Stimulated activated naive CD8-positive, alpha-beta T cell treated with anti-CD3 and anti-CD28 coated beads, Interleukin-15, amount 100 ng/mL, for 72 hours (primary cell): ENCODE measurements around the gene ATP5PD.
A peak's percentile ranks its signal among the peaks of the same experiment; 100 is the strongest.
"Not testable (repeated sequence)": the region's sequence is repeated elsewhere in the genome, so short reads cannot be mapped to it uniquely, and the experiment has no call there.

ENCODE experiments used
- ATAC-seq: fragments of 150-1000 bp; cut with Tn5 transposase; 2 replicates; pipeline ENCODE4 v1.10.0; 2021; ENCODE audit warnings: mild to moderate bottlenecking, moderate library complexity
- DNase-seq, 2 donors: peaks; one replicate each; pipeline ENCODE4 v3.0.0; 2021 to 2022
- H3K27ac Mint-ChIP-seq, 2 donors: one replicate each; pipeline ENCODE4 v1.8.0; 2022; ENCODE audit warnings: mild to moderate bottlenecking in 2 of 2, mixed read lengths in 2 of 2, moderate library complexity in 2 of 2
- H3K27me3 Mint-ChIP-seq: one replicate; pipeline ENCODE4 v1.8.0; 2022; ENCODE audit warnings: mixed read lengths
- H3K4me1 Mint-ChIP-seq: one replicate; pipeline ENCODE4 v1.8.0; 2022; ENCODE audit warnings: mild to moderate bottlenecking, mixed read lengths
- H3K4me3 Mint-ChIP-seq, 2 donors: one replicate each; pipeline ENCODE4 v1.8.0; 2022; ENCODE audit warnings: mild to moderate bottlenecking in 2 of 2, mixed read lengths in 2 of 2, moderate library complexity in 1 of 2
- H3K9me3 Mint-ChIP-seq, 2 donors: one replicate each; pipeline ENCODE4 v1.8.0; 2022; ENCODE audit warnings: mixed read lengths in 2 of 2

Gene ATP5PD

DNA sequence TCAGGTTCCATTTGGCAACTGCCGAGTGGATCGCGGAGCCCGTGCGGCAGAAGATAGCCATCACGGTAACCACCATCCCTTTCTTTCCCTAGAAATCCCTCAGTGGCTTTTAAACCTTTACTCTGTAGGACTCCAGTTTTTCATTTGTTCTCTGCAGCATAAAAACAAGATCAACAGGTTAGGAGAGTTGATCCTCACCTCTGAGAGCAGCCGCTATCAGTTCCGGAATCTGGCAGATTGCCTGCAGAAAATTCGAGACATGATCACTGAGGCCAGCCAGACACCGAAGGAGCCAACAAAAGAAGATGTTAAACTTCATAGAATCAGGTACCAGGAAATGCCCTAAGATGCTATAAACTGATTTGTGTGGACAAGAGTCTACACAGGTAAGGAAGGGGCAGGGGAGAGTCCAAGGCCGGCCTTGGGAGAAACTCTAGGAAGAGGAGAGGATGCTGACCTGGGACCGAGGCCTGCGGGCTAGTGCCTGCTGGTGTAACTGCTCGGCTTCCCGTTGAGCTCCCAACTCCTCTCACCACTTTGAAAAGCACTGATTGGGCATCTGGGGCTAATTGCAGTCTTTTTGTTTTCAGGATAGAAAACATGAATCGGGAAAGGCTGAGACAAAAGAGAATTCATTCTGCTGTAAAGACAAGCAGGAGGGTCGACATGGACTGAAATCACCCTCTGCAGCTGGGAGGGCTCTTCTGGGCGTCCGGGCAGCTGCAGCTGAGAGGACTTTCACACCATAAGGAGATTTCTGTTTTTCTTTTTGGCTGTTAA is 26.2 kb downstream of the ATP5PD start:
- Mint-ChIP-seq H3K4me1 (peaks cover 15% of the 10 kb centered on the region), H3K27ac (no peak overlapping the region), H3K9me3 (no peaks in the 10 kb centered on the region), H3K27me3 (no peaks in the 10 kb centered on the region), H3K4me3 (no peak overlapping the region)
- no peak for ATAC-seq
- no peak for DNase-seq

DNA sequence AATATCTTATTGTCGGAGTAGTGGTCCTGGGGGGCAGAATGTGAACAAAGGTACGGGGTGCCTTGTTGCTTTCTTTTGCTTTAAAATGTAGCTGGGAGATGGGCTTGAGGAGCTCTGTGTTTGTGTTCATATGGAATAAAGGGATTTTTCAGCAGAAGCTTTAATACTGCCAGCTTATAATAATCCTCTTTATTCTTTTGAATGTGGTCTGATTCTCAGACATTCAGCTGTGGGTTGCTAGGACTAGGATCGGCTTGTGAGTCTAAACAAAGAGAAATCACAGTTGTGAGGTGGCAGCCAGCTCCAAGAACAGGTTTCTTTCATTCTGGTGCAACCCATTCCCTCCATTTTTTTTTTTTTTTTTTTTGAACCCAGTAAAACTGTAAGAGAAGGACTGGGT is 27.1 kb downstream of the ATP5PD start:
- no peak overlapping the region for H3K4me3 Mint-ChIP-seq
- H3K27ac Mint-ChIP-seq, result no peak overlapping the region
- H3K9me3 Mint-ChIP-seq, result no peaks in the 10 kb centered on the region
- ATAC-seq, result no peak
- no peak for DNase-seq
- no peaks in the 10 kb centered on the region for H3K27me3 Mint-ChIP-seq
- H3K4me1 Mint-ChIP-seq, result peaks cover 7% of the 10 kb centered on the region

DNA sequence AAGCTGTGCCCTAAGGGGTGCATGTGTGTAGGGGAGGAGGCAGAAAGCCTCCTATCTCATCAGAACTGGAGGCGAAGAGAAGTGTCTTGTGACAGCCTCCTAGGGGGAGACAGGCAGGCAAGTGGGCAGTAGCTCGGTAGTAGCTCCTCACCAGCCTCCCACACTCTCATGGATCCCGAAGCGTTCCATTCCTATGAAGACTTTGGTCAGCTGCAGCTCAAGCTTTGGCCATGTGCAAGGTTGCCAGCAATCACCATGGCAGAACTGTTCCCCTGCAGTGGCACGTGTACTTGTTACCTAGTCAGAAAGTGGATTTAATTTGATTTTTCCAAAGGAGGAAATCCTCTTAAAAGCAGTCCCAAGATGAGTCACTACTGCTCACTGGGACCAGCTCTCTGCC is 27.6 kb downstream of the ATP5PD start:
- ATAC-seq, result no peak
- no peak for DNase-seq
- Mint-ChIP-seq H3K27me3 (no peaks in the 10 kb centered on the region), H3K4me3 (no peak overlapping the region), H3K4me1 (peaks cover 6% of the 10 kb centered on the region), H3K27ac (no peak overlapping the region), H3K9me3 (no peaks in the 10 kb centered on the region)

DNA sequence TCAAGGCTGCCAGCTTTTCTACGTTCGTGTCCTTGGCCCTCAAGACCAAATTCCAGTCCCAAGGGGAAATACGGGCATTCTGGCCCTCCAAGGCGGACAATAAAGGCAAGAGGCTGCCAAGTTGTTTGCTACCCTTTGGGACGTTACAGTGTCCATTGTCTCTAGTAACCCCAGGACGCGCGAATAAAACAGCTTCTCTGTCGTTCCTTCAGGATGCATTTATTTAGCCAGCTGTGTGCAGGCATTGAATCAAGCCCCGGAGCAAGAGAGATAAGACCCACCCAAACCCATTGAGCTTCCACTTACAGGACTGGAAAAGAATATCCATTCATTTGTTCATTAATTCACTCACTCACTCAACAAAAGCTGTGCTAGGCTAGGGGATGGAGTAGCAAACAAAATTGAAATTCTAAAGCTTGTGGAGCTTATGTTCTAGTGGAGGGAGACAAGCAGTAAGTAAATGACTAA is 33.6 kb downstream of the ATP5PD start:
- H3K27ac Mint-ChIP-seq, result peak overlapping the region; percentile 97 to 98
- no peak for ATAC-seq
- H3K9me3 Mint-ChIP-seq, result no peaks in the 10 kb centered on the region
- peaks cover 35% of the 10 kb centered on the region for H3K4me1 Mint-ChIP-seq
- peak overlapping the region; percentile 84 to 95 for H3K4me3 Mint-ChIP-seq
- no peak for DNase-seq
- no peaks in the 10 kb centered on the region for H3K27me3 Mint-ChIP-seq

DNA sequence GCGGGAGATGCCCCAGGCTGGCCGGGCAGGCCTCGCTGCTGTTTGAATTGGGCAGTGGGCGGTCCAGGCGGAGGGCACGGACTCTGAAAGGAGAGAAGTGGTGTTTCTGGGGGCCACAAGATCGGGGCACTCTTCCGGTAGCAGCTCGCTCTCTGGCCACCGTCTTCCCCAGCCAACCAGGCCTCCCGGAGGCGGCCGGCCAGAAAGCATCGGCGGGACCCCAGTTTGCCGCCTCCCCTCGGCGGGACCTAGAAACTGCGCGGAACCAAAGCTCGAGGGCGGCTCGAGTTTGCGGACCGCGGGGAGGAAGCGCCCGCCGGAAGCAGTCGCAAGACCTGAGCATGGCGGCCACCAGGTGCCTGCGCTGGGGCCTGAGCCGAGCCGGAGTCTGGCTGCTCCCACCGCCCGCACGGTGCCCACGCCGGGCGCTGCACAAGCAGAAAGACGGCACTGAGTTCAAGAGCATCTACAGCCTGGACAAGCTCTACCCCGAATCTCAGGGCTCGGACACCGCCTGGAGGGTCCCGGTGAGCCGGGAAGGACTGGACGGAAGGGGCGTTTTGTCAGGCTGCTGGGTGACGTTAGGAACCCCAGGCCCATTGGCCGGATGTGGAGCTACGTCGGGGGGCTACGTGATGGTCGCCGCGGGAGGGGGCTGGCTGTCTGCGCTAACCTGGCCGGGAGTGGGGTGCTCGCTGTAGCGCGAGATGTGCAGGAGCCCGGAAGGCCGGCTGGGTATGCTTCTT is 34.2 kb downstream of the ATP5PD start, which contains the start of gene MRPL58:
TSS of gene MRPL58 (plus strand) at position 325 of the 746 bp plus-strand sequence. CDS start at position 342, 17 bp downstream.
- DNase-seq (peak; percentile 88 to 90), ATAC-seq (peak; percentile 97)
- Mint-ChIP-seq H3K27me3 (no peaks in the 10 kb centered on the region), H3K9me3 (no peaks in the 10 kb centered on the region), H3K27ac (peak within 1 kb of the TSS; percentile 97 to 98), H3K4me3 (peak within 1 kb of the TSS; percentile 84 to 95), H3K4me1 (peaks cover 35% of the 10 kb centered on the region)

DNA sequence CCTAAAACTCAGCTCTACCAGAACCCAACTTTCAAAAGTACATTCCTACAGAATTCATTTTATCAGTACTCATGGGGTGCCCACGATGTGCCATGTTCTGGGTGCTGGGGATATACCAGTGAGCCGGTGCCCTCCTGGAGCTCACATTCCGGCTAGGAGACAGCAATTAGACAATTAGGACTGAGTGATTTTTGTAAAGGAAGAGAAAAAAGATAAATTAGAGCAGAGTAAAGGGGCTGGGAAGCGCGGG is 34.7 kb downstream of the ATP5PD start:
- peaks cover 35% of the 10 kb centered on the region for H3K4me1 Mint-ChIP-seq
- H3K27me3 Mint-ChIP-seq, result no peaks in the 10 kb centered on the region
- DNase-seq, result no peak
- peak overlapping the region; percentile 84 to 95 for H3K4me3 Mint-ChIP-seq
- no peaks in the 10 kb centered on the region for H3K9me3 Mint-ChIP-seq
- H3K27ac Mint-ChIP-seq, result peak overlapping the region; percentile 97 to 98
- ATAC-seq, result no peak

DNA sequence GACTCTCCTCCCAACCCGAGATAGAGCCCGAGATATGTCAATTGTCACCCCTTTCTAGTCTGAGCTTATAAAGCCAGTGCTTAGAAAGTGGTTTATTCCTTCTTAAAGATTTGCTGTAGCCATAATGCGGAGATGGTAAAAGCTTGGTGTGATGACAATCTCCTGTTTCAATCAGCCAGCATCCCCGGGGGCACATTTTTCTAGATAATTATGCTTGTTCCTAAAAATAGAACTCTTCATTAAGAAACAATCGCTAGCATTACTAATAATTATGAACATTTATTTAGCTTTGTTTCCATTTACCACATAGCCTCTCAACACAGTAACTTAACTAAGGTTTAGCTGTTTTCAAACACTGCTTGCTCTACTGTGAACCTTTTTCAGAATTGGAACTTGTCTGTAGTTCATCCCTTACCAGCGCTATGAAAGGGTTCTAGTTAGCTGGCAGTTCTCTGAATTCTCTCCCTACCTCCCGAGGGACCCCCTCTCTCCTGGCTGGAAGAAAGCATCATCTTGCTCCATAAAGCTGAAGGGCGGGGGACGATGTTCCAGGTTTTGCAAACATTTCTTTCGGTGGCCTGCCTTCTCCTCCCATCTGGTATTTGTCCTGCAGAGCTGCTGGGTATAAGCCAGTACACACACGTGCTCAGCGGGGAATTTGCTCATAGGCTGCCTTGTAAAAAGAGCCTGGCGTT is 35.2 kb downstream of the ATP5PD start:
- DNase-seq (no peak), ATAC-seq (no peak)
- Mint-ChIP-seq H3K27me3 (no peaks in the 10 kb centered on the region), H3K27ac (peak overlapping the region; percentile 97 to 98), H3K9me3 (no peaks in the 10 kb centered on the region), H3K4me3 (peak overlapping the region; percentile 84 to 95), H3K4me1 (peaks cover 35% of the 10 kb centered on the region)

DNA sequence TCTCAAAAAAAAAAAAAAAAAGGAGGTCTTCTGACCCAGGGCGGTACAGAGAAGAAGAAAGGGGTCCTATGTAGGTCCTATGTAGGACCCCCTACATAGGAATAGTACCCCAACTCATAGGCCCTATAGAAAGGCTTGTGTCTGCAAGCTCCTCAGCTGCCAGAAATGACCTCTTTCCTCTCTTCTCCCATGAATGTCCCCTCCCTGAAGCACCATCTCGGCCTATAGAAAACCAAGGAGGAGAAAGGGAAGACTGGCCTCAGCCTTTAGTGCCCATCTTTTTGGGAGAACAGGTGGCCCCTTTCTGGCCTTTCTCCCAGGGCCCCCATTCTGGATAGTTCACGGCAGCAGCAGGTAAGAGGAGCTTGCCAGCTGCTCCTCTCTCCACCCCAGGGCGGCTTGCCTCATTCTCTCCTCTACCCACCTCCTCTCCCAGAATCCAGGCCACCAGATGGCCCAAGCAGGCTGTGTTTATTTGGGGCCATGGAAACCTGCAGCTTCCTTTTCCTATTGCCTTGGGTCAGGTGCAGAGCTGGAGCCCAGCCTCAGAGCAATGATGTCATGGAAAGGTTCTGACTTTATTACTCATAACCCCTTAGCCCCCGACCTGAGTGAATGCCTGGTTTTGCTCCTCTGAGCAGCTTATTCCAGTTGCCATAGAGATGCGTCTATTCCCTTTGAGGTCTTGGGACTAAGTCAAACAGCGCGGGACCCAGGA is 35.9 kb downstream of the ATP5PD start:
- no peaks in the 10 kb centered on the region for H3K9me3 Mint-ChIP-seq
- H3K27me3 Mint-ChIP-seq, result no peaks in the 10 kb centered on the region
- ATAC-seq (no peak), DNase-seq (peak in 1 of 2 donors; percentile 18)
- peak overlapping the region in 1 of 2 donors; percentile 17 for H3K27ac Mint-ChIP-seq
- peaks cover 29% of the 10 kb centered on the region for H3K4me1 Mint-ChIP-seq
- no peak overlapping the region for H3K4me3 Mint-ChIP-seq

DNA sequence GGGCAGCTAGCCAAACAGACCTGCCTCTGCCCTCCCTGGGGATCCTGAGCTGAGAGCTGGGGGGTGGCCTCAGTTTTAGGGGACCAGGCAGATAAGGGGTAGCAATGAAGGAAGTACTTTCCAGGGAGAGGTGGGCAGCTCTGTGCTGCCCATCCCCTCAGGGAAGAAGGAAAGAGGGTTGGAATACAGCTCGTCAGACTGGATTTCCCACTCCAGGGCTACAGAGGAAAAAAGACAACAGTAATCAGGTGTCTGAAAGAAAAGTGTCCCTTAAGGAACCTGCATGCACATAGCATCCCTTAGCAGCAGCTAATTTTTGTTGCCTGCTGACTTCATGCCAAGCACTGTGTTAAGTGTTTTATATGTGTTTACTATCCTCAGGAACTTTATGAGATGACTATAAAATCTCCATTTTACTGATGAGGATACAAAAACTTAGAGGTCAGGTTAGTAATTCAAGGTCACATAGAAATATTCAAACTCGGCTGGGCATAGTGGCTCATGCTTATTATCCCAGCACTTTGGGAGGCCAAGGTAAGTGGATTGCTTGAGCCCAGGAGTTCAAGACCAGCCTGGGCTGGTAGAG is 37.5 kb downstream of the ATP5PD start:
- Mint-ChIP-seq H3K27me3 (no peaks in the 10 kb centered on the region), H3K27ac (no peak overlapping the region), H3K4me1 (peaks cover 29% of the 10 kb centered on the region), H3K4me3 (no peak overlapping the region), H3K9me3 (no peaks in the 10 kb centered on the region)
- ATAC-seq (no peak), DNase-seq (no peak)

DNA sequence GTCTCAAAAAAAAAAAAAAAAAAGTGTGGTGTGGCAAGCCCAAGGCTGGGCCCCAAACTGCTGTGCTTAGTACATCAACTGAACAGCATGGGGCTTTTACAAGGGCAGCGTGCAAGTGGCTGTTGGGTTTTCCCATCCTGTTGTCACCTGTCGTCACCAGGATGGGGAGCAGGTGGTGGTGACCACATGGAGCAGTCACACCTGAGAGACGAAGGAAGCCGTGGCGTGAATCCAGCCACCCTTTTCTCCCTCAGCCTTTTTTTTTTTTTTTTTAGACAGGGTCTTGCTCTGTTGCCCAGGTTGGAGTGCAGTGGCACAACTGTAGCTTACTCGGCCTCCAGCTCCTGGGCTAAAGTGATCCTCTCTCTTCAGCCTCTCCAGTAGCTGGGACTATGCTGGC is 38.4 kb downstream of the ATP5PD start:
- Mint-ChIP-seq H3K27ac (no peak overlapping the region), H3K4me1 (peaks cover 21% of the 10 kb centered on the region), H3K9me3 (no peaks in the 10 kb centered on the region), H3K27me3 (no peaks in the 10 kb centered on the region), H3K4me3 (no peak overlapping the region)
- ATAC-seq (no peak), DNase-seq (no peak)

DNA sequence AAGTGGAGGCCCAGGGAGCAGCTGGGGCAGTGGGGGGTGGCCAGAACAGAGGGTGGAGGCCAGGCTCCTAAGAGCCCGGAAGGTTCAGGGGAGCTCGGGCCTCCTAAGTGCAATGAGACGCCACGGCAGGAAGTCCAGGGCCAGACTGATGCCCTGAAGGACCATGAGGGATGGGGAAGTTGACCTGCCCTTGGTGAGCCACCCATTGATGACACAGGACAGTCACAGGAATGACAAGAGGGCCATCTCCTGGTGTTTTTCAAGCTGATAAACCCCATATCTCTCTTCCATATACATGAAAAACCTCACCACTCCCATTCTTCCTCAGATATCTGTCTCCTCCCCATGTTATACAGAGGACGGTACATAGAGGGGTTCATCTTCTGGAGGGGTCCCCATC is 40.1 kb downstream of the ATP5PD start:
- no peaks in the 10 kb centered on the region for H3K9me3 Mint-ChIP-seq
- no peaks in the 10 kb centered on the region for H3K27me3 Mint-ChIP-seq
- no peak overlapping the region for H3K4me3 Mint-ChIP-seq
- H3K27ac Mint-ChIP-seq, result peak overlapping the region in 1 of 2 donors; percentile 65
- H3K4me1 Mint-ChIP-seq, result peaks cover 24% of the 10 kb centered on the region
- ATAC-seq (no peak), DNase-seq (no peak)

DNA sequence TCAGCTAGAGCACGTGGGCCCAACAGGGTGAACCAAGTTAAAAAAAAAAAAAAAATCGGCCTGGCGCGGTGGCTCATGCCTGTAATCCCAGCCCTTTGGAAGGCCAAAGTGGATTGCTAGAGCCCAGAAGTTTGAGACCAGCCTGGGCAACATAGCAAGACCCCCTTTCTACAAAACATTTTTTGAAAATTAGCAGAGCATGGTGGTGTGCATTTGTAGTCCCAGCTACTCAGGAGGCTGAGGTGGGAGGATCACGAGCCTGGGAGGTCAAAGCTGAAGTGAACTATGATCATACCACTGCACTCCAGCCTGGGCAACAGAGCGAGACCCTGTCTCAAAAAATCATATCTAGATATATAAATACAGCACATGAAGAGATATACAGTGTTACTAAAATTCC is 40.7 kb downstream of the ATP5PD start:
- H3K4me3 Mint-ChIP-seq, ATAC-seq, H3K27me3 Mint-ChIP-seq, H3K9me3 Mint-ChIP-seq, DNase-seq: not testable (repeated sequence)
- peaks cover 18% of the 10 kb centered on the region for H3K4me1 Mint-ChIP-seq
- peak overlapping the region in 1 of 2 donors; percentile 17 for H3K27ac Mint-ChIP-seq

DNA sequence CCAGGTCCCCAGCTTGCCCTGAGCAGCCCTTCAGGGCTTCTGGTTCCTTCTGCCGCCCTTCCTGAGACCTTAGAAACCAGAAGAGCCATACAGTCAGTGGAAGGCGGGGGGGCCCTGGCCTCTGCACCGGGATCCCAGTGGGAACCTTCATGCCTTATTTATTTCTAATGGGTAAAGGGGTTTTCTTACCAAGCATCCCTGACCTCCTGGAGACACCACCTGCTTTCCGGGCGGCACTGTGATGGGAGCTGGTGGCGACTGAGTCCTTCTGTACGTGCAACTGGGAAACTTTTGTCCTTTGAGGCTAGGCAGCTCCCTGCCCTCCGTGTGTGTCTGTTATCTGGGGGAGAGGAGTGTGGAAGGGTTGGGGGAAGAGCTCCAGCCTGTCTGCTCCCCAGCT is 41.5 kb downstream of the ATP5PD start:
- H3K4me1 Mint-ChIP-seq, result peaks cover 13% of the 10 kb centered on the region
- H3K27ac Mint-ChIP-seq, result no peak overlapping the region
- DNase-seq, result no peak
- H3K4me3 Mint-ChIP-seq, result no peak overlapping the region
- H3K27me3 Mint-ChIP-seq, result no peaks in the 10 kb centered on the region
- ATAC-seq, result no peak
- no peaks in the 10 kb centered on the region for H3K9me3 Mint-ChIP-seq

DNA sequence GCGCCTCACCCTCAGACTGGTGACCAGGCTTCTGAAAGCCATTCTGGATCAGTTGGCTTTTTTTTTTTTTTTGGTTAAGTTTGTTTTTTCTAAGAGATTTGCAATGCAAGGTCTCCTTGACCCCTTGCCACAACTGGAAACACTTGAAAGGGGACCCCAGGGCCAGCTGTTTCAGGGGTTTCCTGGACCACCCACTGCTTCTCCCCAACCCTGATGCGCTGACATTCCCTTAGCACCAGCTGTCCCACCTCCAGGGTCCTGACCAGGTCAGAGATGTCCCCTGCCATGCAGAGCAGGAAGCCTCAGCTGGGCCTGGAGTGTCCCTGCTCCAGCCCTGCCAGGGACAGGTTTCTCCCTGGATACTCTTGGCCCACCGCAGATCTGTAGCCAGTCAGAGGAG is 42.4 kb downstream of the ATP5PD start:
- Mint-ChIP-seq H3K27me3 (no peaks in the 10 kb centered on the region), H3K27ac (no peak overlapping the region), H3K9me3 (no peaks in the 10 kb centered on the region), H3K4me1 (peaks cover 13% of the 10 kb centered on the region), H3K4me3 (no peak overlapping the region)
- DNase-seq (no peak), ATAC-seq (no peak)

DNA sequence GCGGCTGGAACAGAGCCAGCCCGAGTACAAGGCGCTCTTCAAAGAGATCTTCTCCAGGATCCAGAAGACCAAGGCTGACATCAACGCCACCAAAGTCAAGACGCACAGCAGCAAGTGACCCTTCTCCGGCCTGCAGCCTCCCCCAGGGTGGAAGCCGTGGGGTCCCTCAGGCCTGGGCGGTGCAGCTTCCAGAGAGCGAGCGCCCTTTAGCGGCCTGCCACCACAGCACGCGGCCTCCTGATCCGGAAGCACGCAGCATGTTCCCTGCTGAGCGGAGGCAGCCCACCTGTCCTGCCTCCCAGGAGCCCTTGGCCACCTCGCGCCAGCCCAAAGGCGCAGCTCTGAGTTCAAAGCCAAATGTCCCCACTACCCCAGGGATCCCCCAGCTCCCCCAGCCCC is 42.8 kb downstream of the ATP5PD start:
- Mint-ChIP-seq H3K4me1 (peaks cover 13% of the 10 kb centered on the region), H3K4me3 (no peak overlapping the region), H3K27me3 (no peaks in the 10 kb centered on the region), H3K9me3 (no peaks in the 10 kb centered on the region), H3K27ac (no peak overlapping the region)
- DNase-seq, result no peak
- no peak for ATAC-seq
